ENCODE data around the gene AOPEP. TPM values are rescaled to one million over a fixed set of nuclear protein-coding genes. Genes with fewer than 3 reads are reported as not detected.

AOPEP gene
- polyA plus RNA-seq, 1 donor, result 44.3 TPM

DNA sequence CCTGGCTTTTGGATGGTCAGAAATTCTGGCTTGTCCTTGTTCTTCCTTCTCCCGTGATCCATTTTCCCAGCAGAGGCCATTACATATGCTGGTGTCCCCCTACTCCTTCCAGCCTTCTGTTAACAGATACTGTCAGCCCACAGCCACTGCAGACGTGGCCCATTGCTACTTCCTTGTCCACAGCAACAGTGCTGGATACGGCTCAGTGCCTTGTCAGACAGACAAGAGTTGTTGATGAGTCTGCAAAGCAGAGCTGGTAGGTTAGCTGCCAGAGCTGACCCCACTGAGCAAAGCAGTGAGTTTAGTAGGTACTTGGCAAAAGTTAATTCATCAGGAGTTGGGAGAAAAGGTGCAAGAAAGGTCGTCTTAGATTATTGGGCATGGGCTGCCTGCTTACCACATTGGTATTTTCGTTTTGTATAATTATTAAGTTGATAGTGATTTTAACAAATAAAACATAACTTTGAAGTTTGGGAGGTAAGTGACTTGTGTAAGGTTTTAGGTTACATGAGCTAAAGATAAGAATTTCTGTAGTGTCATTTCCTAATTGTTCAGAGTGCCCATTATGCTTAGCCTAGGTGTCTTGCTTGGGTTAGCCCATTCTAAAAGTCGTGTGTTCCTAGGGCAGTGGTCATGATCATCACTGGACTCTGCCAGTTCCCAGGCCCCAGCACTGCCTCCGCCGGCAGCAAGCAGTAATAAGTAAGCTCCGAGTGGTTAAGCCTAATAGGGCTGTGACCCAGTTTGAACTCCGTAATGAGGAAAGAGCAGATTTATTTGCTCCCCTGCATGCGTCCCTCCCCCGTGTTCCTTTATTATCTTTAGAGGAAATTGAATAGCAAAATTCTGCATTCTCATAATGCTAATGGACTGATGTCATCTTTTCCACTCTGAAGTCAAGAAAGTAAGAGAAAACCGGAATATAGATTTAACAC lies 299.0 kb downstream of the AOPEP start:
- H3K27me3 ChIP-seq (ENCODE audit: control insufficient read depth, insufficient read depth, low read length), result no peaks in the 10 kb centered on the region
- no peak overlapping the region for H3K4me3 ChIP-seq (ENCODE audit: low read length)
- H3K27ac ChIP-seq (ENCODE audit: low read length), result peak overlapping the region; percentile 56
- H3K4me1 ChIP-seq (ENCODE audit: control insufficient read depth, insufficient read depth, low read length), result peaks cover 47% of the 10 kb centered on the region
- peak; percentile 80 to 89 for DNase-seq
- peaks cover 30% of the 10 kb centered on the region for H3K36me3 ChIP-seq (ENCODE audit: control insufficient read depth, insufficient read depth, low read length)
- H3K9me3 ChIP-seq (ENCODE audit: control insufficient read depth, low read depth, low read length), result no peaks in the 10 kb centered on the region
- WGBS (ENCODE audit: insufficient coverage, low lambda C conversion rate), result 38% methylated on average over 2 of the region's 13 CpGs

- 89% methylated on average over 5 of the region's 6 CpGs for WGBS (ENCODE audit: insufficient coverage, low lambda C conversion rate)
- Histone ChIP-seq H3K4me1 (ENCODE audit: control insufficient read depth, insufficient read depth, low read length) (peaks cover 53% of the 10 kb centered on the region), H3K27me3 (ENCODE audit: control insufficient read depth, insufficient read depth, low read length) (no peaks in the 10 kb centered on the region), H3K36me3 (ENCODE audit: control insufficient read depth, insufficient read depth, low read length) (peaks cover 33% of the 10 kb centered on the region), H3K4me3 (ENCODE audit: low read length) (no peak overlapping the region), H3K9me3 (ENCODE audit: control insufficient read depth, low read depth, low read length) (no peaks in the 10 kb centered on the region), H3K27ac (ENCODE audit: low read length) (peak overlapping the region; percentile 50)
- no peak for DNase-seq
These were observed 299.6 kb downstream of the AOPEP start for GRCh38 chr9:95026148-95026524.

- peaks cover 21% of the 10 kb centered on the region for H3K36me3 ChIP-seq (ENCODE audit: control insufficient read depth, insufficient read depth, low read length)
- DNase-seq, result no peak
- H3K4me1 ChIP-seq (ENCODE audit: control insufficient read depth, insufficient read depth, low read length), result peaks cover 65% of the 10 kb centered on the region
- no CpG with 5 or more reads among the region's 11 CpGs for WGBS (ENCODE audit: insufficient coverage, low lambda C conversion rate)
- no peaks in the 10 kb centered on the region for H3K9me3 ChIP-seq (ENCODE audit: control insufficient read depth, low read depth, low read length)
- no peak overlapping the region for H3K4me3 ChIP-seq (ENCODE audit: low read length)
- H3K27me3 ChIP-seq (ENCODE audit: control insufficient read depth, insufficient read depth, low read length), result no peaks in the 10 kb centered on the region
- no peak overlapping the region for H3K27ac ChIP-seq (ENCODE audit: low read length)
These were observed 301.7 kb downstream of the AOPEP start for GRCh38 chr9:95027914-95028852.

GRCh38 chr9:95028853-95029219 lies 302.3 kb downstream of the AOPEP start:
- no CpG with 5 or more reads among the region's 8 CpGs for WGBS (ENCODE audit: insufficient coverage, low lambda C conversion rate)
- Histone ChIP-seq H3K36me3 (ENCODE audit: control insufficient read depth, insufficient read depth, low read length) (peaks cover 20% of the 10 kb centered on the region), H3K27ac (ENCODE audit: low read length) (peak overlapping the region; percentile 5), H3K4me1 (ENCODE audit: control insufficient read depth, insufficient read depth, low read length) (peaks cover 60% of the 10 kb centered on the region), H3K4me3 (ENCODE audit: low read length) (no peak overlapping the region), H3K9me3 (ENCODE audit: control insufficient read depth, low read depth, low read length) (no peaks in the 10 kb centered on the region), H3K27me3 (ENCODE audit: control insufficient read depth, insufficient read depth, low read length) (no peaks in the 10 kb centered on the region)
- no peak for DNase-seq

GRCh38 chr9:95029288-95029687 lies 302.8 kb downstream of the AOPEP start:
- H3K4me1 ChIP-seq (ENCODE audit: control insufficient read depth, insufficient read depth, low read length), result peaks cover 57% of the 10 kb centered on the region
- no peak for DNase-seq

GRCh38 chr9:95029720-95030119 lies 303.2 kb downstream of the AOPEP start:
- no peak overlapping the region for H3K27ac ChIP-seq (ENCODE audit: low read length)
- no peaks in the 10 kb centered on the region for H3K9me3 ChIP-seq (ENCODE audit: control insufficient read depth, low read depth, low read length)
- peaks cover 17% of the 10 kb centered on the region for H3K36me3 ChIP-seq (ENCODE audit: control insufficient read depth, insufficient read depth, low read length)
- H3K27me3 ChIP-seq (ENCODE audit: control insufficient read depth, insufficient read depth, low read length), result no peaks in the 10 kb centered on the region
- 71% methylated on average over 1 of the region's 2 CpGs for WGBS (ENCODE audit: insufficient coverage, low lambda C conversion rate)
- H3K4me3 ChIP-seq (ENCODE audit: low read length), result no peak overlapping the region
- DNase-seq, result no peak
- peaks cover 53% of the 10 kb centered on the region for H3K4me1 ChIP-seq (ENCODE audit: control insufficient read depth, insufficient read depth, low read length)

More at GRCh38 chr9:95029288-95029687, 302.8 kb downstream of the AOPEP start:
- H3K27me3 ChIP-seq (ENCODE audit: control insufficient read depth, insufficient read depth, low read length), result no peaks in the 10 kb centered on the region
- WGBS (ENCODE audit: insufficient coverage, low lambda C conversion rate), result 17% methylated on average over 1 of the region's 5 CpGs
- H3K9me3 ChIP-seq (ENCODE audit: control insufficient read depth, low read depth, low read length), result no peaks in the 10 kb centered on the region
- peak overlapping the region; percentile 5 for H3K27ac ChIP-seq (ENCODE audit: low read length)
- peaks cover 20% of the 10 kb centered on the region for H3K36me3 ChIP-seq (ENCODE audit: control insufficient read depth, insufficient read depth, low read length)
- no peak overlapping the region for H3K4me3 ChIP-seq (ENCODE audit: low read length)

- H3K4me3 ChIP-seq (ENCODE audit: low read length), result no peak overlapping the region
- H3K4me1 ChIP-seq (ENCODE audit: control insufficient read depth, insufficient read depth, low read length), result peaks cover 49% of the 10 kb centered on the region
- WGBS (ENCODE audit: insufficient coverage, low lambda C conversion rate), result no CpG with 5 or more reads among the region's 4 CpGs
- H3K9me3 ChIP-seq (ENCODE audit: control insufficient read depth, low read depth, low read length), result no peaks in the 10 kb centered on the region
- no peak overlapping the region for H3K27ac ChIP-seq (ENCODE audit: low read length)
- no peaks in the 10 kb centered on the region for H3K27me3 ChIP-seq (ENCODE audit: control insufficient read depth, insufficient read depth, low read length)
- H3K36me3 ChIP-seq (ENCODE audit: control insufficient read depth, insufficient read depth, low read length), result peaks cover 18% of the 10 kb centered on the region
- no peak for DNase-seq
These were observed 303.8 kb downstream of the AOPEP start for GRCh38 chr9:95030344-95030743.

GRCh38 chr9:95030920-95031642 lies 304.6 kb downstream of the AOPEP start:
- DNase-seq, result no peak
- H3K4me3 ChIP-seq (ENCODE audit: low read length), result no peak overlapping the region

DNA sequence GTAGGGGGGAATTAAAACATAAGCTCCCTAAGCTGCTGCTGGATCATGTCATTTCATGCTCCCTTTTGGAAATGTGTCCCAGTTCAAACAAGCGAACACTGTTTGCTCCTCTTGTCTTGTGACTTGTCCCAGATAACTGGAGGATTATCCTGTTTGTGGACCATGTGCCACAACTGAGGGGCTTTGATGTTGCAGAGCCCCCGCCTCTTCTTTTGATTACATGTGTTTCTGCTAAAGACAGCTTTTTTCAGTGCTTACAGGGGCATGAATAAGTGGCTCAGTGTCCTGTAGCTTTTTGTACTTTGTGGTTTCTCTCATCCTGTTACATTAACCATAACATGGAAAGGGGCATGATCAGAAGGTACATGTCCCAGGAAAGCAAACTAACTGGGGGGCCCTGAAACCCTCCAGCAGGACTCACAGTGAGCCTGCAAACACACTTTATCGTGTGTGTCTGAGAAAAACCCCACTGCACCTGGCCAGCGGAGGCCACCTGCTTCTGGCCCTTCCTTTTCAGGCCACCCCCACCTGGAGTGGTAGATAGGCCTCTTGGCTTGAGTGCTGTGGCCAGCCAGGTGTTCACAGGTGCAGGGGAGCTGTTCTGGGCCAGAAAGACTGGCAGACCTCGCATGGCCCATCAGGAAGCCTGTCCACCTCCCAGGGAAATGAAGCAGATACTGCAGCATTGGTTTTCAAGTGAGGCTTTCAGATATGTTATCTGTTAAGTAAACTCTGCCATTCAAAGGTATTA lies 305.4 kb downstream of the AOPEP start:
- DNase-seq, result no peak
- no CpG with 5 or more reads among the region's 5 CpGs for WGBS (ENCODE audit: insufficient coverage, low lambda C conversion rate)
- peak overlapping the region; percentile 61 for H3K27ac ChIP-seq (ENCODE audit: low read length)
- H3K36me3 ChIP-seq (ENCODE audit: control insufficient read depth, insufficient read depth, low read length), result peaks cover 17% of the 10 kb centered on the region
- H3K4me1 ChIP-seq (ENCODE audit: control insufficient read depth, insufficient read depth, low read length), result peaks cover 39% of the 10 kb centered on the region
- no peaks in the 10 kb centered on the region for H3K9me3 ChIP-seq (ENCODE audit: control insufficient read depth, low read depth, low read length)
- H3K4me3 ChIP-seq (ENCODE audit: low read length), result no peak overlapping the region
- H3K27me3 ChIP-seq (ENCODE audit: control insufficient read depth, insufficient read depth, low read length), result no peaks in the 10 kb centered on the region

More at GRCh38 chr9:95030920-95031642, 304.6 kb downstream of the AOPEP start:
- WGBS (ENCODE audit: insufficient coverage, low lambda C conversion rate), result 93% methylated on average over 5 of the region's 10 CpGs
- Histone ChIP-seq H3K27ac (ENCODE audit: low read length) (peak overlapping the region; percentile 61), H3K4me1 (ENCODE audit: control insufficient read depth, insufficient read depth, low read length) (peaks cover 42% of the 10 kb centered on the region), H3K9me3 (ENCODE audit: control insufficient read depth, low read depth, low read length) (no peaks in the 10 kb centered on the region), H3K36me3 (ENCODE audit: control insufficient read depth, insufficient read depth, low read length) (peaks cover 17% of the 10 kb centered on the region), H3K27me3 (ENCODE audit: control insufficient read depth, insufficient read depth, low read length) (no peaks in the 10 kb centered on the region)

All from large intestine (tissue), 3 donors.